ENCODE measurements around the gene NLGN1. TPM values are rescaled to one million over a fixed set of nuclear protein-coding genes. Genes with fewer than 3 reads are reported as not detected.

The NLGN1 gene
- total and polyA plus RNA-seq, 2 of the 13 experiments (the other 11 are each of a cell fraction or from before 2014, with no cell fraction given) = not detected

DNA sequence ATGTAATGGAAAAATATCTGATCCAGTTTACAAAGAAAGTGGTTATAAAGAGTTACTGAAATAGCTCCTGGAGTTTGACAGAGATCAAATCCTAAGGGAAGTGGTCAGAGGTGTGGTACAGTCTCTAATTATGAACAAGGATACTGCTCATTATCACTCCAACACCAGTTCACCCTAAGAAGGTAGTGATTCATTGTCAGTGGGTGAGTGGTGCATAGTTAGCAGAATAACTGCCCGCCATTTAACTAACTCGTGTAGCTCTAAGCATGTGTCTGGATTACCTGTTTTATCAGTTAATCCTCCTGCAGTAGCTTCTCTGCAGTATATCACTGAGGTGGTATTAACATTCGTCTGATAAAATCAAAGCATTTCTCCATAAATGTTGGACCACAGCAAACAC, 700.1 kb downstream of the NLGN1 start:
- no peak overlapping the region for H3K27ac ChIP-seq (ENCODE audit: extremely low read length, insufficient read depth, low read length)
- no peak overlapping the region for H3K9ac ChIP-seq (ENCODE audit: insufficient read depth, low read depth, low read length)
- no peak overlapping the region for H3K4me3 ChIP-seq (replicated peaks in 1 of 3; ENCODE audit: insufficient read depth in 1 of 3, low read depth in 2 of 3, low read length in 3 of 3)
- H3K4me2 ChIP-seq (ENCODE audit: low read depth, low read length) = no peak overlapping the region
- no peaks in the 10 kb centered on the region for H3K9me3 ChIP-seq (ENCODE audit: low read length)
- H4K20me1 ChIP-seq (ENCODE audit: insufficient read depth, low read length) = no peaks in the 10 kb centered on the region
- in situ Hi-C loops (cut with HindIII; ENCODE audit: extremely low pct_ligation_motif_present, low pct_unique_long_range_greater_than_20kb) = no loop called here
- ChIA-PET POLR2A (no interaction called here), CTCF (ENCODE audit: low intra/inter-chr PET ratio, low total read pairs) (no interaction called here)
- no peak for ATAC-seq
- H3K27me3 ChIP-seq (ENCODE audit: control insufficient read depth in 1 of 2, insufficient read depth in 2 of 2, low read length in 2 of 2) = no peaks in the 10 kb centered on the region
- no peaks in the 10 kb centered on the region for H3K36me3 ChIP-seq (replicated peaks in 1 of 2; ENCODE audit: control insufficient read depth in 1 of 2, insufficient read depth in 2 of 2, low read length in 2 of 2)
- no TSS peak for BruUV-seq (replicated peaks)
- WGBS (ENCODE audit: low lambda C conversion rate) = 17% methylated on average over 3 of the region's 3 CpGs
- no peak overlapping the region for H2AFZ ChIP-seq (ENCODE audit: low read length)
- intact Hi-C loops (cut with micrococcal nuclease; ENCODE audit: unreplicated experiment) = loop anchor here (5.0 kb wide), 1 partner anchor 1120 kb away; no protein-coding TSS in a partner anchor
- no peak for DNase-seq (ENCODE audit: low spot score)
- H3K79me2 ChIP-seq (ENCODE audit: insufficient read depth, low read length) = no peaks in the 10 kb centered on the region
- H3K4me1 ChIP-seq (ENCODE audit: insufficient read depth, low read length) = no peaks in the 10 kb centered on the region
- TF ChIP-seq, protein P1, sequence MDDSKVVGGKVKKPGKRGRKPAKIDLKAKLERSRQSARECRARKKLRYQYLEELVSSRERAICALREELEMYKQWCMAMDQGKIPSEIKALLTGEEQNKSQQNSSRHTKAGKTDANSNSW (CRISPR knock-in tag; IDR thresholded peaks at IDR 0.05; ENCODE audit: borderline replicate concordance) = no peak
- TF ChIP-seq POGZ (CRISPR knock-in tag; IDR thresholded peaks at IDR 0.05) (no peak), FOXM1 (CRISPR knock-in tag; IDR thresholded peaks at IDR 0.05) (no peak), SRF (IDR thresholded peaks at IDR 0.05; ENCODE audit: low read depth, low read length) (no peak), HNRNPH1 (optimal IDR thresholded peaks at IDR 0.05; ENCODE audit: low read depth, low read length) (no peak), FOXJ3 (CRISPR knock-in tag; IDR thresholded peaks at IDR 0.05; ENCODE audit: borderline replicate concordance) (no peak), ZNF253 (CRISPR knock-in tag; IDR thresholded peaks at IDR 0.05; ENCODE audit: borderline replicate concordance) (no peak), ZNF713 (CRISPR knock-in tag; IDR thresholded peaks at IDR 0.05) (no peak), ZNF7 (CRISPR knock-in tag; IDR thresholded peaks at IDR 0.05) (no peak), ZBTB38 (CRISPR knock-in tag; IDR thresholded peaks at IDR 0.05) (no peak), ERF (CRISPR knock-in tag; IDR thresholded peaks at IDR 0.05) (no peak), NCOR1 (IDR thresholded peaks at IDR 0.05; ENCODE audit: borderline replicate concordance, low read length) (no peak), DNMT1 (CRISPR knock-in tag; IDR thresholded peaks at IDR 0.05) (no peak)
- TF ChIP-seq, protein P2, sequence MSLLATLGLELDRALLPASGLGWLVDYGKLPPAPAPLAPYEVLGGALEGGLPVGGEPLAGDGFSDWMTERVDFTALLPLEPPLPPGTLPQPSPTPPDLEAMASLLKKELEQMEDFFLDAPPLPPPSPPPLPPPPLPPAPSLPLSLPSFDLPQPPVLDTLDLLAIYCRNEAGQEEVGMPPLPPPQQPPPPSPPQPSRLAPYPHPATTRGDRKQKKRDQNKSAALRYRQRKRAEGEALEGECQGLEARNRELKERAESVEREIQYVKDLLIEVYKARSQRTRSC (CRISPR knock-in tag; IDR thresholded peaks at IDR 0.05; ENCODE audit: low read depth) = no peak
- TF ChIP-seq, protein P3, sequence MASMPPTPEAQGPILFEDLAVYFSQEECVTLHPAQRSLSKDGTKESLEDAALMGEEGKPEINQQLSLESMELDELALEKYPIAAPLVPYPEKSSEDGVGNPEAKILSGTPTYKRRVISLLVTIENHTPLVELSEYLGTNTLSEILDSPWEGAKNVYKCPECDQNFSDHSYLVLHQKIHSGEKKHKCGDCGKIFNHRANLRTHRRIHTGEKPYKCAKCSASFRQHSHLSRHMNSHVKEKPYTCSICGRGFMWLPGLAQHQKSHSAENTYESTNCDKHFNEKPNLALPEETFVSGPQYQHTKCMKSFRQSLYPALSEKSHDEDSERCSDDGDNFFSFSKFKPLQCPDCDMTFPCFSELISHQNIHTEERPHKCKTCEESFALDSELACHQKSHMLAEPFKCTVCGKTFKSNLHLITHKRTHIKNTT (CRISPR knock-in tag; IDR thresholded peaks at IDR 0.05) = no peak
- TF ChIP-seq, protein P4, sequence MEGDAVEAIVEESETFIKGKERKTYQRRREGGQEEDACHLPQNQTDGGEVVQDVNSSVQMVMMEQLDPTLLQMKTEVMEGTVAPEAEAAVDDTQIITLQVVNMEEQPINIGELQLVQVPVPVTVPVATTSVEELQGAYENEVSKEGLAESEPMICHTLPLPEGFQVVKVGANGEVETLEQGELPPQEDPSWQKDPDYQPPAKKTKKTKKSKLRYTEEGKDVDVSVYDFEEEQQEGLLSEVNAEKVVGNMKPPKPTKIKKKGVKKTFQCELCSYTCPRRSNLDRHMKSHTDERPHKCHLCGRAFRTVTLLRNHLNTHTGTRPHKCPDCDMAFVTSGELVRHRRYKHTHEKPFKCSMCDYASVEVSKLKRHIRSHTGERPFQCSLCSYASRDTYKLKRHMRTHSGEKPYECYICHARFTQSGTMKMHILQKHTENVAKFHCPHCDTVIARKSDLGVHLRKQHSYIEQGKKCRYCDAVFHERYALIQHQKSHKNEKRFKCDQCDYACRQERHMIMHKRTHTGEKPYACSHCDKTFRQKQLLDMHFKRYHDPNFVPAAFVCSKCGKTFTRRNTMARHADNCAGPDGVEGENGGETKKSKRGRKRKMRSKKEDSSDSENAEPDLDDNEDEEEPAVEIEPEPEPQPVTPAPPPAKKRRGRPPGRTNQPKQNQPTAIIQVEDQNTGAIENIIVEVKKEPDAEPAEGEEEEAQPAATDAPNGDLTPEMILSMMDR (CRISPR knock-in tag; IDR thresholded peaks at IDR 0.05) = no peak
- TF ChIP-seq, protein P5, sequence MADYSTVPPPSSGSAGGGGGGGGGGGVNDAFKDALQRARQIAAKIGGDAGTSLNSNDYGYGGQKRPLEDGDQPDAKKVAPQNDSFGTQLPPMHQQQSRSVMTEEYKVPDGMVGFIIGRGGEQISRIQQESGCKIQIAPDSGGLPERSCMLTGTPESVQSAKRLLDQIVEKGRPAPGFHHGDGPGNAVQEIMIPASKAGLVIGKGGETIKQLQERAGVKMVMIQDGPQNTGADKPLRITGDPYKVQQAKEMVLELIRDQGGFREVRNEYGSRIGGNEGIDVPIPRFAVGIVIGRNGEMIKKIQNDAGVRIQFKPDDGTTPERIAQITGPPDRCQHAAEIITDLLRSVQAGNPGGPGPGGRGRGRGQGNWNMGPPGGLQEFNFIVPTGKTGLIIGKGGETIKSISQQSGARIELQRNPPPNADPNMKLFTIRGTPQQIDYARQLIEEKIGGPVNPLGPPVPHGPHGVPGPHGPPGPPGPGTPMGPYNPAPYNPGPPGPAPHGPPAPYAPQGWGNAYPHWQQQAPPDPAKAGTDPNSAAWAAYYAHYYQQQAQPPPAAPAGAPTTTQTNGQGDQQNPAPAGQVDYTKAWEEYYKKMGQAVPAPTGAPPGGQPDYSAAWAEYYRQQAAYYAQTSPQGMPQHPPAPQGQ (CRISPR knock-in tag; IDR thresholded peaks at IDR 0.05; ENCODE audit: borderline replicate concordance) = no peak
- no peak for FAIRE-seq
